A673 (cell line): ENCODE data around the gene PLLP. TPM values are rescaled to one million over a fixed set of nuclear protein-coding genes. Genes with fewer than 3 reads are reported as not detected.

ENCODE experiments used
- BruUV-seq: library from RNA; stranded (reverse); fragments of 400-500 nt; replicated peaks from 2 replicates; lab custom pipeline; 2021; lab: Mats Ljungman, UMichigan
- CTCF ChIA-PET: fragments of 300-600 bp; sonication (Branson Sonifier 250); formaldehyde crosslinking; loops from one replicate; lab custom pipeline; 2022; ENCODE audit warnings: antibody characterized with exemption; lab: Charles Lee
- POLR2A ChIA-PET: fragments of 300-600 bp; sonication (Branson Sonifier 250); formaldehyde crosslinking; loops from one replicate; lab custom pipeline; 2022; ENCODE audit warnings: antibody characterized with exemption; ENCODE audit not compliant: low non-redundant PET; lab: Charles Lee
- DNase-seq: peaks from one replicate; pipeline ENCODE4 v3.0.0-alpha.2; 2015; ENCODE audit warnings: low spot score
- H3K27ac ChIP-seq: fragments of 200-600 bp; sonication (generic); 2 replicates; pipeline ENCODE4 v1.5.1; 2016; ENCODE audit warnings: mixed run types, low read depth, mild to moderate bottlenecking, mixed read lengths, antibody characterized with exemption, low read length; ENCODE audit not compliant: poor library complexity, severe bottlenecking
- H3K27me3 ChIP-seq: fragments of 200-600 bp; sonication (generic); replicated peaks from 2 replicates; pipeline ENCODE4 v1.6.1; 2017; ENCODE audit warnings: mixed run types, low read depth, mild to moderate bottlenecking, mixed read lengths, antibody characterized with exemption, low read length; ENCODE audit not compliant: insufficient read depth, poor library complexity
- H3K36me3 ChIP-seq: fragments of 200-600 bp; sonication (generic); 2 replicates; pipeline ENCODE4 v1.6.1; 2016; ENCODE audit warnings: mixed run types, mild to moderate bottlenecking, mixed read lengths, antibody characterized with exemption, low read length; ENCODE audit not compliant: insufficient read depth, poor library complexity, severe bottlenecking
- H3K4me1 ChIP-seq: fragments of 200-600 bp; sonication (generic); 2 replicates; pipeline ENCODE4 v1.6.1; 2017; ENCODE audit warnings: mixed run types, mild to moderate bottlenecking, mixed read lengths, antibody characterized with exemption, low read length; ENCODE audit not compliant: insufficient read depth, poor library complexity, severe bottlenecking
- H3K4me3 ChIP-seq: fragments of 200-600 bp; sonication (generic); 2 replicates; pipeline ENCODE4 v1.5.1; 2016; ENCODE audit warnings: low read depth, mixed run types, mild to moderate bottlenecking, mixed read lengths, low read length; ENCODE audit not compliant: poor library complexity, severe bottlenecking
- H3K9me3 ChIP-seq: fragments of 200-600 bp; sonication (generic); 2 replicates; pipeline ENCODE4 v1.6.1; 2016; ENCODE audit warnings: mixed run types, low read depth, mild to moderate bottlenecking, mixed read lengths, antibody characterized with exemption, low read length; ENCODE audit not compliant: poor library complexity, severe bottlenecking
- EZH2 ChIP-seq: fragments of 200-600 bp; sonication (generic); IDR thresholded peaks from 2 replicates; pipeline ENCODE4 v1.6.1; 2017; ENCODE audit warnings: borderline replicate concordance, low read depth, mild to moderate bottlenecking, mixed read lengths, antibody characterized with exemption, low read length; ENCODE audit not compliant: poor library complexity, severe bottlenecking
- intact Hi-C: fragments of 100-400 bp; cut with micrococcal nuclease; formaldehyde crosslinking; loops from one replicate; pipeline ENCODE4 v1.10.0; 2022; ENCODE audit not compliant: unreplicated experiment
- total RNA-seq: library from RNA; stranded (reverse); gene quantifications from 2 replicates; pipeline ENCODE4 v1.2.3, GENCODE V29; 2021
- TF ChIP-seq, protein P1 (sequence below): fragments of 300-800, 200-600 bp; sonication (generic); conservative IDR thresholded peaks from 2 replicates; pipeline ENCODE4 v1.5.1; 2017; ENCODE audit warnings: low read depth, mild to moderate bottlenecking, antibody characterized with exemption, low read length, moderate library complexity, mixed read lengths

The PLLP gene
- total RNA-seq, 1 experiment from 2014 or later, result 1.1 TPM

- POLR2A ChIA-PET, result interaction anchor here (0.6 kb wide), 1 partner anchor 10 kb away, joined by 3 read pairs; no protein-coding TSS in a partner anchor
- CTCF ChIA-PET, result no interaction called here
- no peak overlapping the region for H3K27ac ChIP-seq
- no peaks in the 10 kb centered on the region for H3K4me1 ChIP-seq
- no peak for DNase-seq
- no peaks in the 10 kb centered on the region for H3K36me3 ChIP-seq
- no peak for TF ChIP-seq EZH2
- no TSS peak for BruUV-seq
- H3K4me3 ChIP-seq, result no peak overlapping the region
- intact Hi-C loops, result no loop called here
- no peaks in the 10 kb centered on the region for H3K9me3 ChIP-seq
- no peaks in the 10 kb centered on the region for H3K27me3 ChIP-seq
Measured at GRCh38 chr16:57273826-57274225, 10.6 kb downstream of the PLLP start.

- CTCF ChIA-PET, result no interaction called here
- no peak for TF ChIP-seq EZH2
- TF ChIP-seq, protein P1, sequence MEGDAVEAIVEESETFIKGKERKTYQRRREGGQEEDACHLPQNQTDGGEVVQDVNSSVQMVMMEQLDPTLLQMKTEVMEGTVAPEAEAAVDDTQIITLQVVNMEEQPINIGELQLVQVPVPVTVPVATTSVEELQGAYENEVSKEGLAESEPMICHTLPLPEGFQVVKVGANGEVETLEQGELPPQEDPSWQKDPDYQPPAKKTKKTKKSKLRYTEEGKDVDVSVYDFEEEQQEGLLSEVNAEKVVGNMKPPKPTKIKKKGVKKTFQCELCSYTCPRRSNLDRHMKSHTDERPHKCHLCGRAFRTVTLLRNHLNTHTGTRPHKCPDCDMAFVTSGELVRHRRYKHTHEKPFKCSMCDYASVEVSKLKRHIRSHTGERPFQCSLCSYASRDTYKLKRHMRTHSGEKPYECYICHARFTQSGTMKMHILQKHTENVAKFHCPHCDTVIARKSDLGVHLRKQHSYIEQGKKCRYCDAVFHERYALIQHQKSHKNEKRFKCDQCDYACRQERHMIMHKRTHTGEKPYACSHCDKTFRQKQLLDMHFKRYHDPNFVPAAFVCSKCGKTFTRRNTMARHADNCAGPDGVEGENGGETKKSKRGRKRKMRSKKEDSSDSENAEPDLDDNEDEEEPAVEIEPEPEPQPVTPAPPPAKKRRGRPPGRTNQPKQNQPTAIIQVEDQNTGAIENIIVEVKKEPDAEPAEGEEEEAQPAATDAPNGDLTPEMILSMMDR, result no peak
Measured at GRCh38 chr16:57273359-57273758, 11.1 kb downstream of the PLLP start.

DNA sequence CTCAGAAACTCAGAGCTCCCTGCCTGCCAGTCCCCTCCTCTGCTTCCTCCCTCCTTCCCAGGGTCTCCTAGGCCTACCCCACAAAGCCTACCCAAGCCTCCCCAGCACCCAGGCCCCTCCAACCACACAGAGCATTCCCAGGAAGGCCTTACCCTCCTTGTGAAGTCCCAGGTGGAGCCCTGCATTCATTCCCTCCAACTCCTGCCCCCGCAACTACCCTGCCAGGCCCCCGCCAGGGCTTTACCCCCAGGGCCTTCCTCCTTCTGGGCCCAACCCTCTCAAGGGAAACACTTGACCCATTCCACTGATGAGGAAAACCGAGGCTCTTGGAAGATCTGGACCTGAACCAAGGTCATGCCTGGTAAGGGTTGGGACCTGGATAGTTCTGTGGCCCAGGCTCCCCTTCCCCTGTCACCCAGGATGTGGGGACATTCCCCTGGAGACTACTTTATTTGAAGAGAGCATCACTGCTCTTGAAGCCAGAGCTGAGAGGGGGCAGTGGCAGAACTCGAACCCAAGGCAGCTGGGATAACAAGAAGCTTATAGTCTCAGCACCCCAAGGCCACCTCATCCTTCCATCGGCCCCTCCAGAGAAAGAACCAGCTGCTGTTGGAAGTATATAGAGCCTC lies 12.5 kb downstream of the PLLP start:
- intact Hi-C loops, result no loop called here
- Histone ChIP-seq H3K9me3 (no peaks in the 10 kb centered on the region), H3K4me1 (no peaks in the 10 kb centered on the region), H3K4me3 (no peak overlapping the region), H3K27me3 (no peaks in the 10 kb centered on the region), H3K27ac (no peak overlapping the region), H3K36me3 (no peaks in the 10 kb centered on the region)
- TF ChIP-seq, protein P1, result no peak
- no peak for TF ChIP-seq EZH2
- no TSS peak for BruUV-seq
- DNase-seq, result no peak
- CTCF ChIA-PET, result no interaction called here
- POLR2A ChIA-PET, result no interaction called here

More at GRCh38 chr16:57273359-57273758, 11.1 kb downstream of the PLLP start:
- BruUV-seq, result no TSS peak
- Histone ChIP-seq H3K36me3 (no peaks in the 10 kb centered on the region), H3K27me3 (no peaks in the 10 kb centered on the region), H3K4me3 (no peak overlapping the region), H3K27ac (no peak overlapping the region), H3K9me3 (no peaks in the 10 kb centered on the region), H3K4me1 (no peaks in the 10 kb centered on the region)
- intact Hi-C loops, result no loop called here
- POLR2A ChIA-PET, result no interaction called here
- DNase-seq, result no peak

DNA sequence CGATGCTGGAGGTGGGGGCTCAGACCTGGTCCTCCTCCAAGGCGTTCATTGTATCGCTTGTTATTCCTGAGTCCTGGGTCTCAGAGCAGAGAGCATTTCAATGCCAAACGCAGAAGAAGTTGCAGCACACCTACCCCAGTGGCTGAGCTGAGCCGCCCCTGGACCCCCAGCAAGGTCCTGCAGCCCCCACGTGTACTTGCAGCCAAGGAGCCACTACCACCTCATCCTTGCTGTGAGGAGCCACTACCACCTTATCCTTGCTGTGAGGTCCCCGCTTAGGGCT lies 13.5 kb downstream of the PLLP start:
- ChIA-PET CTCF (no interaction called here), POLR2A (no interaction called here)
- intact Hi-C loops, result no loop called here
- Histone ChIP-seq H3K9me3 (no peaks in the 10 kb centered on the region), H3K27ac (no peak overlapping the region), H3K36me3 (no peaks in the 10 kb centered on the region), H3K4me3 (no peak overlapping the region), H3K4me1 (no peaks in the 10 kb centered on the region), H3K27me3 (no peaks in the 10 kb centered on the region)
- BruUV-seq, result no TSS peak
- TF ChIP-seq EZH2, result no peak
- TF ChIP-seq, protein P1, result no peak
- DNase-seq, result no peak
